HG02840 (cell line): ENCODE measurements around the gene PARG.
"Not testable (repeated sequence)": the region's sequence is repeated elsewhere in the genome, so short reads cannot be mapped to it uniquely, and the experiment has no call there.

Experiments used
- ATAC-seq: cut with Tn5 transposase; IDR thresholded peaks from one replicate; pipeline ENCODE4 v1.9.1; 2021; ENCODE audit warnings: mild to moderate bottlenecking, moderate library complexity, moderate number of reproducible peaks; ENCODE audit not compliant: unreplicated experiment, low FRiP score

Gene PARG

GRCh38 chr10:49833168-49833567, 108.7 kb downstream of the PARG start:
- ATAC-seq, result no peak

- no peak for ATAC-seq
Observed at GRCh38 chr10:49831352-49832035, 110.3 kb downstream of the PARG start.

GRCh38 chr10:49830846-49831245, 111.0 kb downstream of the PARG start:
- no peak for ATAC-seq

- no peak for ATAC-seq
Observed at GRCh38 chr10:49830016-49830415, 111.8 kb downstream of the PARG start.

- ATAC-seq, result no peak
Observed at GRCh38 chr10:49827297-49827696, 114.5 kb downstream of the PARG start.

GRCh38 chr10:49819234-49819958, 122.4 kb downstream of the PARG start:
- ATAC-seq, result no peak

- ATAC-seq, result no peak
Observed at GRCh38 chr10:49817845-49818244, 124.0 kb downstream of the PARG start.

- ATAC-seq, result no peak
Observed at GRCh38 chr10:49803988-49804387, 137.8 kb downstream of the PARG start.

GRCh38 chr10:49798275-49798674, 143.6 kb downstream of the PARG start:
- no peak for ATAC-seq

GRCh38 chr10:49791100-49791499, 150.7 kb downstream of the PARG start:
- ATAC-seq, result no peak

- ATAC-seq, result no peak
Observed at GRCh38 chr10:49784681-49785080, 157.1 kb downstream of the PARG start.

GRCh38 chr10:49783645-49784044, 158.2 kb downstream of the PARG start:
- ATAC-seq, result no peak

- no peak for ATAC-seq
Observed at GRCh38 chr10:49781247-49781646, 160.6 kb downstream of the PARG start.

- no peak for ATAC-seq
Observed at GRCh38 chr10:49778197-49778596, 163.6 kb downstream of the PARG start.

- ATAC-seq, result no peak
Observed at GRCh38 chr10:49776851-49777250, 165.0 kb downstream of the PARG start.

GRCh38 chr10:49775014-49775413, 166.8 kb downstream of the PARG start:
- no peak for ATAC-seq

- not testable (repeated sequence) for ATAC-seq
Observed at GRCh38 chr10:49772944-49773343, 168.9 kb downstream of the PARG start.

GRCh38 chr10:49771046-49771445, 170.8 kb downstream of the PARG start:
- not testable (repeated sequence) for ATAC-seq

- ATAC-seq, result no peak
Observed at GRCh38 chr10:49769692-49770091, 172.1 kb downstream of the PARG start.

GRCh38 chr10:49768731-49769130, 173.1 kb downstream of the PARG start:
- ATAC-seq, result no peak

- ATAC-seq, result no peak
Observed at GRCh38 chr10:49768329-49768728, 173.5 kb downstream of the PARG start.
